H9 (cell line): ENCODE data around the gene VDAC1. TPM values are rescaled to one million over a fixed set of nuclear protein-coding genes. Genes with fewer than 3 reads are reported as not detected.

ENCODE experiments used
- DNase-seq: peaks from one replicate; pipeline ENCODE4 v3.0.0-alpha.2; 2017
- H2AFZ ChIP-seq: one replicate; pipeline ENCODE4 v1.6.1; 2013; ENCODE audit warnings: mild to moderate bottlenecking, low read length, control low read depth, moderate library complexity
- H2AK5ac ChIP-seq: 2 replicates; pipeline ENCODE4 v1.6.1; 2013; ENCODE audit warnings: low read length, control low read depth, mixed read lengths; ENCODE audit not compliant: insufficient read length
- H2BK120ac ChIP-seq: one replicate; pipeline ENCODE4 v1.6.1; 2013; ENCODE audit warnings: low read depth, mild to moderate bottlenecking, low read length, control low read depth, inconsistent platforms; ENCODE audit not compliant: poor library complexity, severe bottlenecking
- H2BK12ac ChIP-seq: 2 replicates; pipeline ENCODE4 v1.6.1; 2013; ENCODE audit warnings: low read length, control low read depth, mixed read lengths, low read depth; ENCODE audit not compliant: insufficient read length
- H2BK15ac ChIP-seq: 2 replicates; pipeline ENCODE4 v1.6.1; 2013; ENCODE audit warnings: low read depth, low read length, control low read depth
- H2BK20ac ChIP-seq: one replicate; pipeline ENCODE4 v1.6.1; 2013; ENCODE audit warnings: low read depth, mild to moderate bottlenecking, low read length, control low read depth, inconsistent platforms; ENCODE audit not compliant: poor library complexity, severe bottlenecking
- H2BK5ac ChIP-seq: 2 replicates; pipeline ENCODE4 v1.6.1; 2013; ENCODE audit warnings: low read length, control low read depth, mixed read lengths; ENCODE audit not compliant: insufficient read length
- H3K14ac ChIP-seq: 2 replicates; pipeline ENCODE4 v1.6.1; 2013; ENCODE audit warnings: low read length, control low read depth; ENCODE audit not compliant: insufficient read depth
- H3K18ac ChIP-seq: 2 replicates; pipeline ENCODE4 v1.6.1; 2013; ENCODE audit warnings: low read depth, mild to moderate bottlenecking, mixed read lengths, low read length, control low read depth; ENCODE audit not compliant: insufficient read length
- H3K23ac ChIP-seq: 2 replicates; pipeline ENCODE4 v1.6.1; 2013; ENCODE audit warnings: low read length, control low read depth, mixed read lengths, low read depth; ENCODE audit not compliant: insufficient read length
- H3K23me2 ChIP-seq: 2 replicates; pipeline ENCODE4 v1.6.1; 2013; ENCODE audit warnings: low read depth, mild to moderate bottlenecking, mixed read lengths, low read length, control low read depth; ENCODE audit not compliant: insufficient read length, poor library complexity, severe bottlenecking
- H3K27ac ChIP-seq: 2 replicates; pipeline ENCODE4 v1.5.1; 2013; ENCODE audit warnings: low read length, control low read depth, mixed read lengths, low read depth; ENCODE audit not compliant: insufficient read length
- H3K27me3 ChIP-seq: 2 replicates; pipeline ENCODE4 v1.6.1; 2013; ENCODE audit warnings: low read length, control low read depth, inconsistent platforms; ENCODE audit not compliant: insufficient read depth
- H3K4ac ChIP-seq: 2 replicates; pipeline ENCODE4 v1.6.1; 2013; ENCODE audit warnings: low read depth, mild to moderate bottlenecking, control low read depth, inconsistent platforms, low read length, moderate library complexity
- H3K4me1 ChIP-seq: 2 replicates; pipeline ENCODE4 v1.6.1; 2013; ENCODE audit warnings: low read length, control low read depth, inconsistent platforms; ENCODE audit not compliant: insufficient read depth
- H3K4me2 ChIP-seq: 2 replicates; pipeline ENCODE4 v1.6.1; 2013; ENCODE audit warnings: low read length, control low read depth, mixed read lengths; ENCODE audit not compliant: insufficient read length, insufficient read depth
- H3K56ac ChIP-seq: 2 replicates; pipeline ENCODE4 v1.6.1; 2013; ENCODE audit warnings: low read depth, mild to moderate bottlenecking, mixed read lengths, low read length, control low read depth; ENCODE audit not compliant: insufficient read length
- H3K79me1 ChIP-seq: 2 replicates; pipeline ENCODE4 v1.6.1; 2013; ENCODE audit warnings: low read depth, mild to moderate bottlenecking, moderate library complexity, low read length, control low read depth, inconsistent platforms; ENCODE audit not compliant: insufficient read depth, poor library complexity, severe bottlenecking
- H3K79me2 ChIP-seq: 2 replicates; pipeline ENCODE4 v1.6.1; 2013; ENCODE audit warnings: low read length, control low read depth, inconsistent platforms; ENCODE audit not compliant: insufficient read depth
- H3K9ac ChIP-seq: 2 replicates; pipeline ENCODE4 v1.6.1; 2013; ENCODE audit warnings: low read length, control low read depth, mixed read lengths; ENCODE audit not compliant: insufficient read length; ENCODE audit errors: extremely low read depth
- H3K9me3 ChIP-seq: one replicate; pipeline ENCODE4 v1.6.1; 2013; ENCODE audit warnings: low read depth, low read length, inconsistent platforms; ENCODE audit not compliant: control insufficient read depth
- H3T11ph ChIP-seq: one replicate; pipeline ENCODE4 v1.6.1; 2013; ENCODE audit warnings: mild to moderate bottlenecking, low read length, control low read depth, inconsistent platforms
- H4K20me1 ChIP-seq: one replicate; pipeline ENCODE4 v1.6.1; 2013; ENCODE audit not compliant: control insufficient read depth, insufficient read length, insufficient read depth
- H4K5ac ChIP-seq: 2 replicates; pipeline ENCODE4 v1.6.1; 2013; ENCODE audit warnings: low read depth, mild to moderate bottlenecking, mixed read lengths, low read length, control low read depth; ENCODE audit not compliant: insufficient read length
- H4K8ac ChIP-seq: replicated peaks from 2 replicates; pipeline ENCODE4 v1.6.1; 2013; ENCODE audit warnings: low read length, control low read depth, mixed read lengths, low read depth; ENCODE audit not compliant: insufficient read length
- H4K91ac ChIP-seq: 2 replicates; pipeline ENCODE4 v1.6.1; 2013; ENCODE audit warnings: low read depth, mild to moderate bottlenecking, moderate library complexity, mixed read lengths, low read length, control low read depth; ENCODE audit not compliant: insufficient read length
- H3K27ac Mint-ChIP-seq, 3 experiments: 2 replicates in 2 of 3; 3 replicates in 1 of 3; pipeline ENCODE4 v1.8.0; 2020 to 2021; ENCODE audit warnings: mixed read lengths in 3 of 3, mild to moderate bottlenecking in 1 of 3, moderate library complexity in 1 of 3
- H3K27me3 Mint-ChIP-seq: 2 replicates; pipeline ENCODE4 v1.8.0; 2021; ENCODE audit warnings: low read depth, mild to moderate bottlenecking, moderate library complexity, mixed read lengths
- H3K36me3 Mint-ChIP-seq, 3 experiments: 2 replicates in 2 of 3; 3 replicates in 1 of 3; pipeline ENCODE4 v1.8.0; 2020 to 2021; ENCODE audit warnings: low read depth in 3 of 3, mixed read lengths in 3 of 3; ENCODE audit not compliant: insufficient read depth in 1 of 3
- H3K4me1 Mint-ChIP-seq, 2 experiments: 2 replicates each; pipeline ENCODE4 v1.8.0; 2020; ENCODE audit warnings: mixed read lengths in 2 of 2
- H3K4me3 Mint-ChIP-seq, 2 experiments: 2 replicates in 1 of 2; 3 replicates in 1 of 2; pipeline ENCODE4 v1.8.0; 2020 to 2021; ENCODE audit warnings: mild to moderate bottlenecking in 2 of 2, mixed read lengths in 2 of 2, moderate library complexity in 1 of 2
- H3K9me3 Mint-ChIP-seq, 2 experiments: 2 replicates in 1 of 2; 3 replicates in 1 of 2; pipeline ENCODE4 v1.8.0; 2020; ENCODE audit warnings: mild to moderate bottlenecking in 2 of 2, mixed read lengths in 2 of 2, moderate library complexity in 1 of 2
- CTCF ChIP-seq: fragments of 200-600 bp; sonication (generic); conservative IDR thresholded peaks from 3 replicates; pipeline ENCODE4 v1.8.0; 2021; ENCODE audit warnings: antibody characterized with exemption, mild to moderate bottlenecking
- WGBS: extraction: QIAGEN DNeasy Blood & Tissue Kit; methylation state at CpG from one replicate; pipeline ENCODE4 v1.1.7; 2013; ENCODE audit warnings: missing lambda C conversion rate, low lambda C conversion rate, mixed read lengths; ENCODE audit not compliant: insufficient read length; ENCODE audit errors: extremely low coverage; 5-methylcytosine and 5-hydroxymethylcytosine counted together
- total RNA-seq: library from RNA; stranded (reverse); gene quantifications from 2 replicates; pipeline ENCODE4 v1.2.1, GENCODE V29; 2021

VDAC1 gene
- total RNA-seq, 1 experiment from 2014 or later, result 208 TPM

- no peaks in the 10 kb centered on the region for H3K79me1 ChIP-seq
- Mint-ChIP-seq H3K27ac (no peak overlapping the region), H3K4me3 (no peak overlapping the region), H3K9me3 (peaks cover 0 to 5% of the 10 kb centered on the region in 2 experiments; a peak in 1 of 5 replicates), H3K27me3 (peaks cover 36% of the 10 kb centered on the region), H3K36me3 (no peaks in the 10 kb centered on the region), H3K4me1 (peaks cover 64 to 68% of the 10 kb centered on the region in 2 experiments)
- H4K5ac ChIP-seq, result no peak overlapping the region
- no peak overlapping the region for H2BK12ac ChIP-seq
- H3K9ac ChIP-seq, result no peak overlapping the region
- no peak overlapping the region for H2AFZ ChIP-seq
- H2BK120ac ChIP-seq, result no peak overlapping the region
- H3K14ac ChIP-seq, result no peak overlapping the region
- WGBS, result no CpG with 5 or more reads among the region's 2 CpGs
- H2BK15ac ChIP-seq, result no peak overlapping the region
- H3T11ph ChIP-seq, result no peak overlapping the region
- no peak overlapping the region for H3K18ac ChIP-seq
- H3K9me3 ChIP-seq, result no peaks in the 10 kb centered on the region
- no peak overlapping the region for H3K23ac ChIP-seq
- H2AK5ac ChIP-seq, result no peak overlapping the region
- peaks cover 19% of the 10 kb centered on the region; the same call in 1 of the 2 replicates for H3K4me1 ChIP-seq
- H3K4me2 ChIP-seq, result no peak overlapping the region
- H3K27ac ChIP-seq, result no peak overlapping the region
- H4K91ac ChIP-seq, result no peak overlapping the region
- TF ChIP-seq CTCF, result no peak
- no peak overlapping the region for H3K56ac ChIP-seq
- H4K20me1 ChIP-seq, result no peaks in the 10 kb centered on the region
- no peak overlapping the region for H3K4ac ChIP-seq
- no peak overlapping the region for H2BK20ac ChIP-seq
- no peak overlapping the region for H4K8ac ChIP-seq
- no peaks in the 10 kb centered on the region for H3K27me3 ChIP-seq
- H2BK5ac ChIP-seq, result no peak overlapping the region
- no peaks in the 10 kb centered on the region for H3K79me2 ChIP-seq
- no peaks in the 10 kb centered on the region for H3K23me2 ChIP-seq
- DNase-seq, result no peak
Measured at GRCh38 chr5:134051305-134051704, 46.5 kb upstream of the VDAC1 start.
